Measurements from ENCODE around the gene DZIP1L. TPM values are rescaled to one million over a fixed set of nuclear protein-coding genes. Genes with fewer than 3 reads are reported as not detected.

DZIP1L gene
- total and polyA plus RNA-seq, 9 of the 15 experiments (the other 6 are each of a cell fraction or from before 2014, with no cell fraction given), result 0.03 to 1.5 (median 0.48) TPM; not detected in 1

GRCh38 chr3:138081371-138082084 lies 33.9 kb downstream of the DZIP1L start:
- ATAC-seq, result no peak
- H3K4me3 ChIP-seq, result no peak overlapping the region

More at GRCh38 chr3:138081371-138082084, 33.9 kb downstream of the DZIP1L start:
- ChIA-PET POLR2A (interaction anchor here (0.7 to 1.2 kb wide), 2 partner anchors 9 to 11 kb away, joined by 3 to 5 read pairs; no protein-coding TSS in a partner anchor), CTCF (ENCODE audit: low intra/inter-chr PET ratio) (no interaction called here)
- Histone ChIP-seq H3K36me3 (ENCODE audit: control insufficient read depth, insufficient read depth, low read length) (no peaks in the 10 kb centered on the region), H3K79me2 (ENCODE audit: control insufficient read depth, insufficient read depth, low read length) (no peaks in the 10 kb centered on the region), H3K4me2 (ENCODE audit: insufficient read depth, low read length) (no peak overlapping the region), H3K27me3 (ENCODE audit: control insufficient read depth in 2 of 2, insufficient read depth in 2 of 2, low read length in 2 of 2) (peaks cover 0 to 12% of the 10 kb centered on the region in 2 experiments; a peak in 2 of 5 replicates), H3K27ac (ENCODE audit: extremely low read depth, low read depth, low read length) (no peak overlapping the region), H3K4me1 (replicated peaks in 1 of 2; ENCODE audit: control insufficient read depth in 2 of 2, insufficient read depth in 2 of 2, low read length in 2 of 2) (no peaks in the 10 kb centered on the region), H3K9me1 (ENCODE audit: control insufficient read depth, insufficient read depth, low read length) (no peaks in the 10 kb centered on the region), H3K9ac (ENCODE audit: insufficient read depth in 1 of 2, low read depth in 2 of 2, low read length in 2 of 2) (no peak overlapping the region), H3K9me3 (replicated peaks; ENCODE audit: control insufficient read depth, insufficient read depth, low read depth, low read length) (no peaks in the 10 kb centered on the region), H2AFZ (ENCODE audit: low read depth, low read length) (no peak overlapping the region), H4K20me1 (replicated peaks; ENCODE audit: control insufficient read depth, insufficient read depth, low read length) (no peaks in the 10 kb centered on the region; the same call in 1 of the 2 replicates)
- in situ Hi-C loops (cut with MboI), result no loop called here
- no peak for DNase-seq (ENCODE audit: extremely low read depth in 1 of 4, low spot score in 3 of 4)
- intact Hi-C loops (cut with micrococcal nuclease), result no loop called here
- TF ChIP-seq E2F6 (IDR thresholded peaks at IDR 0.05; ENCODE audit: borderline replicate concordance in 1 of 2, extremely low read depth in 1 of 2, insufficient read depth in 1 of 2, insufficient read length in 1 of 2, low read depth in 1 of 2, low read length in 1 of 2, poor library complexity in 1 of 2, severe bottlenecking in 1 of 2), result no peak
- no peak for TF ChIP-seq ARID1B (IDR thresholded peaks at IDR 0.05)
- no peak for TF ChIP-seq ZNF512 (tag; IDR thresholded peaks at IDR 0.05)
- no peak for TF ChIP-seq HEY1 (CRISPR knock-in tag; IDR thresholded peaks at IDR 0.05; ENCODE audit: borderline replicate concordance)
- no peak for TF ChIP-seq THAP12 (CRISPR knock-in tag; IDR thresholded peaks at IDR 0.05)
- no TSS peak for BruUV-seq (replicated peaks)
- WGBS (ENCODE audit: insufficient coverage, low coverage, missing lambda C conversion rate), result 0% methylated on average over 4 of the region's 5 CpGs
- no peak for FAIRE-seq

All from K562 (cell line).